Caco-2 (cell line): ENCODE measurements around the gene MYO15B. TPM values are rescaled to one million over a fixed set of nuclear protein-coding genes. Genes with fewer than 3 reads are reported as not detected.

Source experiments
- BruUV-seq: library from RNA; stranded (reverse); fragments of 400-500 nt; replicated peaks from 2 replicates; lab custom pipeline; 2021; lab: Mats Ljungman, UMichigan
- CTCF ChIA-PET: fragments of 300-600 bp; sonication (Branson Sonifier 250); formaldehyde crosslinking; loops from one replicate; lab custom pipeline; 2022; ENCODE audit warnings: antibody characterized with exemption; lab: Charles Lee
- POLR2A ChIA-PET: fragments of 300-600 bp; sonication (Branson Sonifier 250); formaldehyde crosslinking; loops from one replicate; lab custom pipeline; 2022; ENCODE audit warnings: antibody characterized with exemption; lab: Charles Lee
- DNase-seq, 2 experiments: peaks; one replicate each; pipeline versions ENCODE4 v3.0.0 to v3.0.0-alpha.2; 2020 to 2022
- H3K27me3 ChIP-seq: replicated peaks from 2 replicates; pipeline ENCODE4 v1.6.0; 2011; ENCODE audit warnings: low read length; ENCODE audit not compliant: control insufficient read depth, insufficient read depth
- H3K36me3 ChIP-seq: 2 replicates; pipeline ENCODE4 v1.5.1; 2011; ENCODE audit warnings: low read length; ENCODE audit not compliant: control insufficient read depth, insufficient read depth
- H3K4me1 ChIP-seq: fragments of 250-450 bp; sonication (Bioruptor Pico); 2 replicates; pipeline ENCODE4 v1.5.1; 2020; ENCODE audit warnings: mild to moderate bottlenecking
- H3K4me3 ChIP-seq: 2 replicates; pipeline ENCODE4 v1.5.1; 2011; ENCODE audit warnings: low read depth, mild to moderate bottlenecking, control low read depth, low read length
- H3K9me3 ChIP-seq: fragments of 250-450 bp; sonication (Bioruptor Pico); 2 replicates; pipeline ENCODE4 v1.5.1; 2020; ENCODE audit warnings: mild to moderate bottlenecking, moderate library complexity
- H3K27ac Mint-ChIP-seq: one replicate; pipeline ENCODE4 v1.8.0; 2022; ENCODE audit warnings: mixed read lengths; ENCODE audit not compliant: unreplicated experiment
- H3K27me3 Mint-ChIP-seq: one replicate; pipeline ENCODE4 v1.8.0; 2022; ENCODE audit warnings: mixed read lengths; ENCODE audit not compliant: insufficient read depth, unreplicated experiment
- H3K36me3 Mint-ChIP-seq: one replicate; pipeline ENCODE4 v1.8.0; 2022; ENCODE audit warnings: mild to moderate bottlenecking, mixed read lengths; ENCODE audit not compliant: insufficient read depth, unreplicated experiment
- H3K4me1 Mint-ChIP-seq: one replicate; pipeline ENCODE4 v1.8.0; 2022; ENCODE audit warnings: low read depth, mixed read lengths; ENCODE audit not compliant: unreplicated experiment
- H3K4me3 Mint-ChIP-seq: one replicate; pipeline ENCODE4 v1.8.0; 2022; ENCODE audit warnings: mild to moderate bottlenecking, moderate library complexity, mixed read lengths; ENCODE audit not compliant: unreplicated experiment
- H3K9me3 Mint-ChIP-seq: one replicate; pipeline ENCODE4 v1.8.0; 2022; ENCODE audit warnings: mixed read lengths; ENCODE audit not compliant: unreplicated experiment
- intact Hi-C: fragments of 100-400 bp; cut with micrococcal nuclease; formaldehyde crosslinking; loops from one replicate; pipeline ENCODE4 v1.10.0; 2022; ENCODE audit not compliant: unreplicated experiment
- total RNA-seq: library from RNA; stranded (reverse); gene quantifications from 2 replicates; pipeline ENCODE4 v1.2.3, GENCODE V29; 2022
- TF ChIP-seq, protein P1 (sequence below), 2 experiments: fragments of 200-600 bp in 1 of 2; IDR thresholded peaks; 1 replicate in 1 of 2; 2 replicates in 1 of 2; pipeline versions ENCODE4 v1.5.1 to v1.8.0; 2011 to 2022; ENCODE audit warnings: antibody characterized with exemption in 1 of 2, control low read depth in 1 of 2, inconsistent platforms in 1 of 2, low read depth in 1 of 2, low read length in 1 of 2, mild to moderate bottlenecking in 1 of 2, moderate library complexity in 1 of 2; ENCODE audit not compliant: insufficient read depth in 1 of 2, severe bottlenecking in 1 of 2, unreplicated experiment in 1 of 2

Gene MYO15B
- total RNA-seq, 1 experiment from 2014 or later = 12.3 TPM

DNA sequence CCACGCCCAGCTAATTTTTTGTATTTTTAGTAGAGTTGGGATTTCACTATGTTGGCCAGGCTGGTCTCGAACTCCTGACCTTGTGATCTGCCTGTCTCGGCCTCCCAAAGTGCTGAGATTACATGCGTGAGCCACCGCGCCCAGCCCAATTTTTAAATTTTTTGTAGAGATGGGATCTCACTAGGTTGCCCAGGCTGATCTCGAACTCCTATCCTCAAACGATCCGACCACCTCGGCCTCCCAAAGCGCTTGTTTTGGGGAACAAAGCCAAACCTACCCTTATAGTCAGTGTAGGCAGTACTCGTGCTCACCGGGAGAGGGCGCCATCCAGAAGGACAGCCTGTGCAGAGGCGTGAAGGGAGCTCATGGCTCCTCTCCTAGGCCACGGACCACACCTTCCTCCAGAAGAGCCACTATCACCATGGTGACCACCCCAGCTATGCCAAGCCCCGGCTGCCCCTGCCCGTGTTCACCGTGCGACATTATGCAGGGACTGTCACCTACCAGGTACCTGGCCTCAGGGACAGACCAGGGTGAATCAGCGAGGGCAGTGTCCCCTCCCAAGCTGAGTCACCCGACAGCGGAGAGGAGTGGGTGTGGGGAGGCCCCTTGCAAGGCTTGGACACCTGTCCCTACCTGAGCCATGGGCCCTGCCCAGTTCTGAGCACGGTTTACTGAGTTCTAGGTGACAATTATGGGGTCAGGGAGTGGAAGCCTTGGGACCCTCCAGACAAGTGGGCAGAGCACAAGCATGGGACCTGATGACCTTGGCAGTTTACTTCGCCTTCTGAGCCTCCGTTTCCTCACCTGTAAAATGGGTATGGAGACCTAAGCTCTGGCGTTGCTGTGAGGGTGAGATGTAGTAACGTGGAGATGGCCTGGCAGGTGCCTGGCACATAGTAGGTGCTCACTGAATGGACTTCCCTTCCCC is 13.7 kb downstream of the MYO15B start:
- DNase-seq = peak; percentile 71 to 79
- H3K9me3 ChIP-seq = no peaks in the 10 kb centered on the region
- intact Hi-C loops = no loop called here
- H3K36me3 ChIP-seq = no peaks in the 10 kb centered on the region
- H3K36me3 Mint-ChIP-seq = no peaks in the 10 kb centered on the region
- ChIA-PET POLR2A (no interaction called here), CTCF (interaction anchor here (0.5 to 3.5 kb wide), 18 partner anchors 9 to 149 kb away, joined by 3 to 23 read pairs (median 5); partner anchors contain the start of gene SMIM5)
- H3K4me1 ChIP-seq = no peaks in the 10 kb centered on the region
- H3K4me3 ChIP-seq = no peak overlapping the region
- no peaks in the 10 kb centered on the region for H3K9me3 Mint-ChIP-seq
- no TSS peak for BruUV-seq
- no peak overlapping the region for H3K4me3 Mint-ChIP-seq
- no peaks in the 10 kb centered on the region for H3K27me3 ChIP-seq
- H3K27me3 Mint-ChIP-seq = no peaks in the 10 kb centered on the region
- TF ChIP-seq, protein P1, sequence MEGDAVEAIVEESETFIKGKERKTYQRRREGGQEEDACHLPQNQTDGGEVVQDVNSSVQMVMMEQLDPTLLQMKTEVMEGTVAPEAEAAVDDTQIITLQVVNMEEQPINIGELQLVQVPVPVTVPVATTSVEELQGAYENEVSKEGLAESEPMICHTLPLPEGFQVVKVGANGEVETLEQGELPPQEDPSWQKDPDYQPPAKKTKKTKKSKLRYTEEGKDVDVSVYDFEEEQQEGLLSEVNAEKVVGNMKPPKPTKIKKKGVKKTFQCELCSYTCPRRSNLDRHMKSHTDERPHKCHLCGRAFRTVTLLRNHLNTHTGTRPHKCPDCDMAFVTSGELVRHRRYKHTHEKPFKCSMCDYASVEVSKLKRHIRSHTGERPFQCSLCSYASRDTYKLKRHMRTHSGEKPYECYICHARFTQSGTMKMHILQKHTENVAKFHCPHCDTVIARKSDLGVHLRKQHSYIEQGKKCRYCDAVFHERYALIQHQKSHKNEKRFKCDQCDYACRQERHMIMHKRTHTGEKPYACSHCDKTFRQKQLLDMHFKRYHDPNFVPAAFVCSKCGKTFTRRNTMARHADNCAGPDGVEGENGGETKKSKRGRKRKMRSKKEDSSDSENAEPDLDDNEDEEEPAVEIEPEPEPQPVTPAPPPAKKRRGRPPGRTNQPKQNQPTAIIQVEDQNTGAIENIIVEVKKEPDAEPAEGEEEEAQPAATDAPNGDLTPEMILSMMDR (IDR thresholded peaks at IDR 0.05; ENCODE audit: insufficient read depth in 1 of 2, low read depth in 1 of 2, low read length in 1 of 2, severe bottlenecking in 1 of 2, unreplicated experiment in 1 of 2) = peak; percentile 57 to 76
- no peak overlapping the region for H3K27ac Mint-ChIP-seq
- no peaks in the 10 kb centered on the region for H3K4me1 Mint-ChIP-seq

DNA sequence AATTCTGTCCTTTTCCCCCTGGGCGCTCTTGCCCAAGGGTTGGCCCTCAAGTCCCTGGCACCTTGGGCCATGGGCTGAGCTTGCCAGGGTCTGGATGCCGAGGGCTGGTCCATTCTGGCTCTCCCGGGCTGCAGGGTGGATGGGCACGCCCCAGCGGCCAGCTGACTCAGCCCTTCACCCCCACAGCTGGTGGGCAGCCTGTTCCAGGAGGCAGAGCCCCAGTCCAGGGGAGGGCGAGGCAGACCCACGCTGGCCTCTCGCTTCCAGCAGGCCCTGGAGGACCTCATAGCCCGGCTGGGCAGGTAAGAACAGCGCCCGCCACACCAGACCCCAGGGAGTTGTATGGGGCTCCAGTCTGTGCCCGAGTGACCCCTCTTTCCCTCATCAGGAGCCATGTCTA is 15.0 kb downstream of the MYO15B start:
- Histone ChIP-seq H3K9me3 (no peaks in the 10 kb centered on the region), H3K27me3 (no peaks in the 10 kb centered on the region), H3K4me1 (0 out of 2 replicates have a peak, but pooled peaks cover 4% of the 10 kb centered on the region), H3K4me3 (no peak overlapping the region), H3K36me3 (no peaks in the 10 kb centered on the region)
- Mint-ChIP-seq H3K4me1 (peaks cover 7% of the 10 kb centered on the region), H3K36me3 (no peaks in the 10 kb centered on the region), H3K4me3 (no peak overlapping the region), H3K27me3 (no peaks in the 10 kb centered on the region), H3K27ac (no peak overlapping the region), H3K9me3 (no peaks in the 10 kb centered on the region)
- POLR2A ChIA-PET = no interaction called here
- BruUV-seq = no TSS peak
- TF ChIP-seq, protein P1 (IDR thresholded peaks at IDR 0.05; ENCODE audit: insufficient read depth in 1 of 2, low read depth in 1 of 2, low read length in 1 of 2, severe bottlenecking in 1 of 2, unreplicated experiment in 1 of 2) = no peak
- no peak for DNase-seq
- intact Hi-C loops = no loop called here
- CTCF ChIA-PET = interaction anchor here (1.5 to 3.5 kb wide), 3 partner anchors 8 to 31 kb away, joined by 9 to 23 read pairs (median 13); partner anchors contain the start of gene SMIM5

DNA sequence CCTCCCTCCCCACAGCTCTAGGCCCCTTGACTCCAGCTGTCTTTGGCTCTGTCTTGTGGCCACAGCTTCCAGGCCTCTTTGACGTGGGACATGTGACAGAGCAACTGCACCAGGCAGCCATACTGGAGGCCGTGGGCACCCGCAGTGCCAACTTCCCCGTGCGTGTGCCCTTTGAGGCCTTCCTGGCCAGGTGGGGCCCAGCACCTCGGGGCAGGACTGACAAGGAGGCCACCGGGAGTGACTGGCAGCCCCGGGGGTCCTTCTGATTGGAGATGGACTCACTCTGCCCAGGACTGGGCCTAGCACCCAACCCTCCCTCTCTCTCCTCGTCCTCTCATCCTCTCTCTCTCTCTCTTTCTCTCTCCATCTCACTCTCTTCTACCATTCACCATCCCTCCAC is 15.5 kb downstream of the MYO15B start:
- 0 out of 2 replicates have a peak, but pooled peaks cover 4% of the 10 kb centered on the region for H3K4me1 ChIP-seq
- Mint-ChIP-seq H3K4me3 (no peak overlapping the region), H3K9me3 (no peaks in the 10 kb centered on the region), H3K4me1 (peaks cover 7% of the 10 kb centered on the region), H3K27ac (no peak overlapping the region), H3K27me3 (no peaks in the 10 kb centered on the region), H3K36me3 (no peaks in the 10 kb centered on the region)
- no TSS peak for BruUV-seq
- no peak for DNase-seq
- no peaks in the 10 kb centered on the region for H3K27me3 ChIP-seq
- H3K36me3 ChIP-seq = no peaks in the 10 kb centered on the region
- H3K4me3 ChIP-seq = no peak overlapping the region
- no peaks in the 10 kb centered on the region for H3K9me3 ChIP-seq
- POLR2A ChIA-PET = no interaction called here
- intact Hi-C loops = no loop called here
- CTCF ChIA-PET = interaction anchor here (0.6 to 3.5 kb wide), 3 partner anchors 30 to 1062 kb away, joined by 3 to 23 read pairs (median 4); partner anchors contain the start of gene SMIM5
- TF ChIP-seq, protein P1 (IDR thresholded peaks at IDR 0.05; ENCODE audit: insufficient read depth in 1 of 2, low read depth in 1 of 2, low read length in 1 of 2, severe bottlenecking in 1 of 2, unreplicated experiment in 1 of 2) = no peak
